ENCODE measurements around the gene PLA2G2E.
A peak's percentile ranks its signal among the peaks of the same experiment; 100 is the strongest.

The PLA2G2E gene

GRCh38 chr1:19955534-19956170, 32.2 kb upstream of the PLA2G2E start:
- H3K9me3 ChIP-seq (replicated peaks in 1 of 11) = peaks cover 20 to 40% (median 28%) of the 10 kb centered on the region in 11 experiments
- no peak overlapping the region for H3K9ac ChIP-seq
- H4K20me1 ChIP-seq = no peaks in the 10 kb centered on the region
- H3K36me3 ChIP-seq = no peaks in the 10 kb centered on the region
- TF ChIP-seq Cebpa-rat (IDR thresholded peaks at IDR 0.05) = no peak
- H3K4me2 ChIP-seq = no peak overlapping the region
- H3K4me3 ChIP-seq = no peak overlapping the region
- no peaks in the 10 kb centered on the region for H3K27me3 ChIP-seq
- peaks cover 0 to 22% (median 15%) of the 10 kb centered on the region in 10 experiments; a peak in 17 of 20 replicates for H3K4me1 ChIP-seq
- no peak overlapping the region for H3K27ac ChIP-seq

DNA sequence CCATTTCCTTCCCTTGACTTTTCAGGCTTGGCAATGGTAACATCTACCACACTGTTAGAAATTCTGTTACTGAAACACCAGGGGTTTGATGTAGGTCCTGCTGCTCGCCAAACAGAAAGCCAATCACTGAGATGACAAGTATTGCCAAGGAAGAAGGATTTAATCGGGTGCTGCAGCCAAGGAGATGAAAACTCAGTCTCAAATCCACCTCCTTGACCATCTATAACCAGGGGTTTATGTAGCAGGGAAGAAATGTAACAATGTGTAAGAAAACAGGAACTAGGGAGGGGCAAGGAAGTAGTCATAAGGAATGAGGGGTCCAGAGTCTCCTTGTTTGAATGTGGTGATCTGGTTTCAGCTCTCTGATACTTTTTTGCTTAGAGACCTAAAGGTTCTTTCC, 30.6 kb upstream of the PLA2G2E start:
- H3K9ac ChIP-seq = no peak overlapping the region
- TF ChIP-seq Cebpa-rat (IDR thresholded peaks at IDR 0.05) = no peak
- no peaks in the 10 kb centered on the region for H3K27me3 ChIP-seq
- H3K36me3 ChIP-seq = no peaks in the 10 kb centered on the region
- no peak overlapping the region for H3K4me2 ChIP-seq
- H3K9me3 ChIP-seq (replicated peaks in 1 of 11) = peaks cover 20 to 40% (median 28%) of the 10 kb centered on the region in 11 experiments
- H3K4me1 ChIP-seq = peaks cover 0 to 30% (median 15%) of the 10 kb centered on the region in 10 experiments; a peak in 17 of 20 replicates
- H3K27ac ChIP-seq = no peak overlapping the region
- H4K20me1 ChIP-seq = no peaks in the 10 kb centered on the region
- H3K4me3 ChIP-seq = peak overlapping the region in 1 of 10 experiments; percentile 20; a peak in 1 of 20 replicates

DNA sequence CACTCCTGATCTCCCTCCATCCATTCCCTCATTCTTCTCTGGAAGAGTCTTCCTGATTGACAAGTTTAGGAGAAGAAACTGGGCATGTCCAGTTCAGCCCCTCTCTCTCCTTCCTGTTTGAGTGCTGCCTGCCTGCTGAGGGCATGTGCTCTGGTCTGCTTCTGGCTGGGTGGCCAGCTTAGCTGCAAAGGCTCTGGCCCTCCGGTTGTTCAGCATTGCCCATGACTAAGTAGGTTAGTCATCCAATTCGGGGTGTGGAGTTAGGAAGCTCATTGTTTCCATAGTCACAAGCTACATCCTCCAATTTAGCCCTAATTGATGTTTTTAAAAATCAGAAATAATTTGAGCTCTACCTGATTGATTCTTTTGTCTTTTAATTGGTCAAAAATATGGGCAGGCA, 25.6 kb upstream of the PLA2G2E start:
- TF ChIP-seq Cebpa-rat (IDR thresholded peaks at IDR 0.05) = no peak
- Histone ChIP-seq H3K4me3 (no peak overlapping the region), H3K4me2 (no peak overlapping the region)

GRCh38 chr1:19946971-19947370, 23.6 kb upstream of the PLA2G2E start:
- H3K27me3 ChIP-seq = no peaks in the 10 kb centered on the region

More for the DNA sequence above, 25.6 kb upstream of the PLA2G2E start:
- Histone ChIP-seq H3K9me3 (replicated peaks in 1 of 11) (peaks cover 11 to 24% (median 15%) of the 10 kb centered on the region in 11 experiments), H4K20me1 (no peaks in the 10 kb centered on the region), H3K27me3 (no peaks in the 10 kb centered on the region), H3K9ac (no peak overlapping the region), H3K27ac (no peak overlapping the region), H3K36me3 (no peaks in the 10 kb centered on the region), H3K4me1 (peaks cover 0 to 30% (median 15%) of the 10 kb centered on the region in 10 experiments; a peak in 17 of 20 replicates)

GRCh38 chr1:19946331-19946751, 22.9 kb upstream of the PLA2G2E start:
- H3K9me3 ChIP-seq (replicated peaks in 1 of 11) = peaks cover 0 to 12% (median 2%) of the 10 kb centered on the region in 11 experiments; a peak in 7 of 22 replicates
- H3K4me2 ChIP-seq = no peak overlapping the region
- no peak overlapping the region for H3K27ac ChIP-seq
- H3K9ac ChIP-seq = no peak overlapping the region
- no peaks in the 10 kb centered on the region for H3K27me3 ChIP-seq
- H3K4me1 ChIP-seq = peaks cover 0 to 16% (median 4%) of the 10 kb centered on the region in 10 experiments; a peak in 13 of 20 replicates
- no peak overlapping the region for H3K4me3 ChIP-seq
- no peaks in the 10 kb centered on the region for H4K20me1 ChIP-seq
- no peaks in the 10 kb centered on the region for H3K36me3 ChIP-seq
- no peak for TF ChIP-seq Cebpa-rat (IDR thresholded peaks at IDR 0.05)

More at GRCh38 chr1:19946971-19947370, 23.6 kb upstream of the PLA2G2E start:
- no peak for TF ChIP-seq Cebpa-rat (IDR thresholded peaks at IDR 0.05)
- Histone ChIP-seq H3K4me1 (peaks cover 0 to 22% (median 10%) of the 10 kb centered on the region in 10 experiments; a peak in 17 of 20 replicates), H3K9me3 (replicated peaks in 1 of 11) (peaks cover 0 to 12% (median 0%) of the 10 kb centered on the region in 11 experiments; a peak in 2 of 22 replicates), H4K20me1 (no peaks in the 10 kb centered on the region), H3K4me2 (no peak overlapping the region), H3K36me3 (no peaks in the 10 kb centered on the region), H3K9ac (no peak overlapping the region), H3K27ac (no peak overlapping the region), H3K4me3 (no peak overlapping the region)

GRCh38 chr1:19945914-19946313, 22.5 kb upstream of the PLA2G2E start:
- H3K4me3 ChIP-seq = no peak overlapping the region
- no peaks in the 10 kb centered on the region for H3K27me3 ChIP-seq
- no peaks in the 10 kb centered on the region for H3K36me3 ChIP-seq
- no peak overlapping the region for H3K27ac ChIP-seq
- H3K9me3 ChIP-seq (replicated peaks in 1 of 11) = peaks cover 0 to 12% (median 5%) of the 10 kb centered on the region in 11 experiments; a peak in 10 of 22 replicates
- H3K4me2 ChIP-seq = no peak overlapping the region
- H4K20me1 ChIP-seq = no peaks in the 10 kb centered on the region
- TF ChIP-seq Cebpa-rat (IDR thresholded peaks at IDR 0.05) = no peak
- no peak overlapping the region for H3K9ac ChIP-seq
- H3K4me1 ChIP-seq = peaks cover 0 to 11% (median under 1%) of the 10 kb centered on the region in 10 experiments; a peak in 8 of 20 replicates

DNA sequence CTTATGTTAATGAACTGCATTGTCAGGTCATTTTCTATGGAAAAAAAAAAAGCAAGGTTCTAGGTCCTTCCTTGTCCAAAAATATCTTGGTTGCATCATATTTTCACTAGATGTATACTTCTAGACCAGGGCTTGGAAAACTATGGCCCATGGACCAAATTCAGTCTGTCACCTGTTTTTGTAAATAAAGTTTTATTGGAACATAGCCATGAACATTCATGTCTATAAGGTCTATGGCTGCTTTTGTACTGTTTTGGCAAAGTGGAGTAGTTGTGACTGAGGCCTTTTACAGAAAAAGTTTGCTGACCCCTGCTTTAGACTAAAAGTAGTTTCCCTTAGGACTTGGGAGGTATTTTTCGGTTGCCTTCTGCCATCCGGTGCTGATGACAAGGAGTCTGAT, 19.2 kb upstream of the PLA2G2E start:
- no peak for TF ChIP-seq Cebpa-rat (IDR thresholded peaks at IDR 0.05)
- peaks cover 0 to 14% (median 7%) of the 10 kb centered on the region in 11 experiments; a peak in 10 of 22 replicates for H3K9me3 ChIP-seq (replicated peaks in 1 of 11)
- no peaks in the 10 kb centered on the region for H3K27me3 ChIP-seq

GRCh38 chr1:19942088-19942487, 18.7 kb upstream of the PLA2G2E start:
- H3K36me3 ChIP-seq = no peaks in the 10 kb centered on the region
- no peak overlapping the region for H3K9ac ChIP-seq
- no peak overlapping the region for H3K4me3 ChIP-seq
- H4K20me1 ChIP-seq = no peaks in the 10 kb centered on the region
- no peaks in the 10 kb centered on the region for H3K27me3 ChIP-seq
- no peak for TF ChIP-seq Cebpa-rat (IDR thresholded peaks at IDR 0.05)
- peaks cover 0 to 14% (median 7%) of the 10 kb centered on the region in 11 experiments; a peak in 10 of 22 replicates for H3K9me3 ChIP-seq (replicated peaks in 1 of 11)
- H3K27ac ChIP-seq = no peak overlapping the region
- peaks cover 0 to 5% (median 0%) of the 10 kb centered on the region in 10 experiments; a peak in 1 of 20 replicates for H3K4me1 ChIP-seq
- H3K4me2 ChIP-seq = no peak overlapping the region

More for the DNA sequence above, 19.2 kb upstream of the PLA2G2E start:
- Histone ChIP-seq H3K36me3 (no peaks in the 10 kb centered on the region), H3K4me1 (peaks cover 0 to 5% (median 0%) of the 10 kb centered on the region in 10 experiments; a peak in 1 of 20 replicates), H3K27ac (no peak overlapping the region), H3K4me2 (no peak overlapping the region), H3K4me3 (no peak overlapping the region), H4K20me1 (no peaks in the 10 kb centered on the region), H3K9ac (no peak overlapping the region)

DNA sequence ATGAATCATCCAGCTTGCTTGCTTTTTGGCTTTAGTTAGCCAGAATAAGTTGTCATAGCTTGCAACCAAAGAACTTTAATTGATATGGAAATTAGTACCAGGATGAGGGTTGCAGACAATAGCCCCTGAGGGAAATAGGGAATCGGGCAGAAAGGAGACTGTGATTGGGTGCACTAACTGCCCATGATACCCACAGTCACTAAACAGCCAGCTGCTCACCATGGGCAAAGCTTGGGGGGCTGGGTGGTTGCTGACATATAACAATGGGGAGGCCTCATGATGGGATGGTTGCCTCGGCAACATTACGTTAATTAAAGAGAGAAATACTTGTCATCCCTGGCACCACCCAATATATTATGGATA, 17.8 kb upstream of the PLA2G2E start:
- Histone ChIP-seq H3K9me3 (replicated peaks in 1 of 11) (peaks cover 0 to 14% (median 7%) of the 10 kb centered on the region in 11 experiments; a peak in 10 of 22 replicates), H3K4me2 (no peak overlapping the region), H3K27me3 (no peaks in the 10 kb centered on the region), H3K27ac (no peak overlapping the region), H4K20me1 (no peaks in the 10 kb centered on the region), H3K36me3 (no peaks in the 10 kb centered on the region), H3K4me1 (peaks cover 0 to 7% (median 0%) of the 10 kb centered on the region in 10 experiments; a peak in 2 of 20 replicates), H3K9ac (no peak overlapping the region), H3K4me3 (no peak overlapping the region)
- TF ChIP-seq Cebpa-rat (IDR thresholded peaks at IDR 0.05) = no peak
